Stimulated activated CD8-positive, alpha-beta memory T cell treated with anti-CD3 and anti-CD28 coated beads, Interleukin-12 subunit alpha, Interleukin-12 subunit beta, amount 100 ng/mL, for 24 hours (primary cell): Measurements from ENCODE around the gene TM9SF1.

Source experiments
- DNase-seq: peaks from one replicate; pipeline ENCODE4 v3.0.0-alpha.2; 2020; ENCODE audit errors: extremely low read depth

The TM9SF1 gene, protein sequence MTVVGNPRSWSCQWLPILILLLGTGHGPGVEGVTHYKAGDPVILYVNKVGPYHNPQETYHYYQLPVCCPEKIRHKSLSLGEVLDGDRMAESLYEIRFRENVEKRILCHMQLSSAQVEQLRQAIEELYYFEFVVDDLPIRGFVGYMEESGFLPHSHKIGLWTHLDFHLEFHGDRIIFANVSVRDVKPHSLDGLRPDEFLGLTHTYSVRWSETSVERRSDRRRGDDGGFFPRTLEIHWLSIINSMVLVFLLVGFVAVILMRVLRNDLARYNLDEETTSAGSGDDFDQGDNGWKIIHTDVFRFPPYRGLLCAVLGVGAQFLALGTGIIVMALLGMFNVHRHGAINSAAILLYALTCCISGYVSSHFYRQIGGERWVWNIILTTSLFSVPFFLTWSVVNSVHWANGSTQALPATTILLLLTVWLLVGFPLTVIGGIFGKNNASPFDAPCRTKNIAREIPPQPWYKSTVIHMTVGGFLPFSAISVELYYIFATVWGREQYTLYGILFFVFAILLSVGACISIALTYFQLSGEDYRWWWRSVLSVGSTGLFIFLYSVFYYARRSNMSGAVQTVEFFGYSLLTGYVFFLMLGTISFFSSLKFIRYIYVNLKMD

GRCh38 chr14:24195186-24196070, at the start of gene TM9SF1:
Gene TM9SF1, minus strand, starts transcription at chr14:24195441. Its CDS starts 422 bp downstream, at chr14:24195019.
- peak; percentile 65 for DNase-seq

GRCh38 chr14:24243336-24243836, 48.1 kb upstream of the TM9SF1 start:
- no peak for DNase-seq

DNA sequence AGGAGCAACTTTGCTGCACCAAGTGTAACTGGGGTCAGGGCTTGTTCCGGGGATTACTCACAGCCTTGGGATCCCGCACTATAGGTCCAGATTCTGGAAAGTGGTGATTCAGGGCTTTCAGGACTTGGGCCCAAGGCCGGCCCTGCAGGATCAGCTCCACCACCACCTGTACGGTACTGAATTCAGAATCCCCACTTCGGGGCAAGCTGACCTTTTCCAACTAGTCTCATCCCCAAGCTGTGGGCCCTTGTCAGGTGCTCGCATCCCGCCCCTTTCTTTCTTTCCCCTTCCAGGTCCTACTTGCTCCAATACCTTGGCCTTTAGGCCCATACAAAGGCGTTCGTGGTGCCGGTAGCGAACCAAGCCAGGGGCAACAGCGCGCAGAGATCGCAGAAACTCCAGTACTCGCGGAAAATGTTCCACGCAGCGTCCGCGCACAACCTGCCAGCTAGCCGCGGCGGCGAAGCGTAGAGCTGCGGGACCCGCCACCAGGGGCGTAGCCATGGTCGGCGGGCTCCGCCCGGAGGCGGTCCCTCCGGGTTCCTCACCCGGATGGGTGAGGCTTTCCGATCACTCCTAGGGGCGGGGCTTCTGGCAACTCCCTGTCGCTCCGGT, 46.7 kb upstream of the TM9SF1 start:
- peak; percentile 90 for DNase-seq

DNA sequence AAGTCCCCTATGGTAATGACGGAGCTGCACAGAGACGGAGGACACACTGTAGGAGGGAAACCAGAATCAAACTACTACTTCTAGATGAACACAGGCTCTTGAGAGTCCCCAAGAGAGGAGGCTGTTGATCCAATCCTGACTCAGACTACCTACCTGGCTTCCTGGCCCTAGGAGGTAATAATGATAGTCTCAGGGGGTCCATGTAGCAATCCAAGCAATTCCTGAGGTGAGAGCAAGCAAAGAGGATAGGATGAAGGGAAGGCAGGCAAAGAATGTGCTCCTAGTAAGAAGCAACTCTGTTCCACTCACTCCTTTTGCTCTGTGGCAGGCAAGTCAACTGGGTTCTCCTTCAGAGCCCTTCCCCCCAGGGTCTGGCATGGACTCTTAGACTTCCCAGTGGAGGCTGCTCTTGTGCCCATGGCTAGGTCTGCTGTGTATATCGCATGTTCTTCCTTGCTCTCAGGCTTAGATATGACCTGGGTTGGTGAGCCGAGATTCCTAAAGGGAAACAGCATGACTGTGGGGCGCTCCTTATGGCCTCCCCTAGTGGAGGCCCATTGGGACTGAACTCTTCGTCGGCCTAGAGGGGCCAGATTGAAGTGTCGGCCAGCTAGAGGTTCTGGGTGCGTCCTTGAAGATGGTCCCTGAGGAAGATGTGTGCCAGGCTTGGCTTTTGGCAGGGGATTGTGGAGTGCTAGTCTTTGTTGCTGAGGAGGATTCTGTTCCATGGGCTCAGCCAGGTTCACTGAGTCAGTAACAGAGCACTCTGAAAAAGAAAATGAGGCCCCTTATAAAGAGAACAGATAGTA, 45.1 kb upstream of the TM9SF1 start:
- no peak for DNase-seq

DNA sequence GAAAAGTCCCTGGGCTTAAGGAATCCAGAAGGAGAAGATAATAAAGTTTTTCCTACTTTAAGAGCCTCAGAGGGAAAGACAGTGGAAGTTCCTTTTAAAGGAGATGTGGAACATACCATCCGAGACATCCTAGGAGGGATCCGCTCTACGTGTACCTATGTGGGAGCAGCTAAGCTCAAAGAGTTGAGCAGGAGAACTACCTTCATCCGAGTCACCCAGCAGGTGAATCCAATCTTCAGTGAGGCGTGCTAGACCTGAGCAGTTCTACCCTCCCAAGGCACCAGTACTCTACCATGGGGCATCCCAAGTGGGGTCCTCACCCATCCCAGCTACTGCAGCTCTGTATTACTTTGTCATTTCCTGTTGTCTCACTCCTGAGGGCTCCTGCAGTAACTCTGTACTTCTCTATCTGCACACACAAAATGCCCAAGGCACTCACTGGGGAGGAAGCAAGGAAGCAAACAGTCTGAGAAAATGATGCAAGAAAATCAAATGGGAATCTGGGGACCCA, 43.3 kb upstream of the TM9SF1 start:
- DNase-seq, result no peak

- DNase-seq, result no peak
Observed at GRCh38 chr14:24238123-24238522, 42.9 kb upstream of the TM9SF1 start.

DNA sequence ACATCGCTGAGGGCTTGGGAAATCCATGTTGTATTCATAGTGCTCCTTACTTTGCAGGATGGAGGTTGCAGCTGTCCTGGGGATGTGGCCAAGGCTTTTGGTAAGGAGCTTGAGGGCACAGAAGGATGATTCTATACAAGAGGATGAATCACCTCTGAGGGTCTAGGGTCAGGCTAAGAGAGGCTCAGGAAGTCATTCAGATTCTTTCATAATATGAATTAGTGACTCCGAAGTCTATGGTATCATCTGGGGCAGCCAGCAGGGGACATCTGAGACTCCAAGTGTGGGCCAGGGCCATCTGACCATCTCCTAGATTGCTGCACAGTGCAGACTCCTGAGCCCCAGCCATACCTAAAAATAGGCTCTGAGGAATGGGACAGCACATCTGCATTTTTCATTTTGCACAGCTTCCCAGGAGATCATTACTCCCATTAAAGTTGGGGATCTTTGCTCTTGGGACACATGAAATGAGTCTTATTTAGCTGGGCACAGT, 42.3 kb upstream of the TM9SF1 start:
- DNase-seq, result no peak

DNA sequence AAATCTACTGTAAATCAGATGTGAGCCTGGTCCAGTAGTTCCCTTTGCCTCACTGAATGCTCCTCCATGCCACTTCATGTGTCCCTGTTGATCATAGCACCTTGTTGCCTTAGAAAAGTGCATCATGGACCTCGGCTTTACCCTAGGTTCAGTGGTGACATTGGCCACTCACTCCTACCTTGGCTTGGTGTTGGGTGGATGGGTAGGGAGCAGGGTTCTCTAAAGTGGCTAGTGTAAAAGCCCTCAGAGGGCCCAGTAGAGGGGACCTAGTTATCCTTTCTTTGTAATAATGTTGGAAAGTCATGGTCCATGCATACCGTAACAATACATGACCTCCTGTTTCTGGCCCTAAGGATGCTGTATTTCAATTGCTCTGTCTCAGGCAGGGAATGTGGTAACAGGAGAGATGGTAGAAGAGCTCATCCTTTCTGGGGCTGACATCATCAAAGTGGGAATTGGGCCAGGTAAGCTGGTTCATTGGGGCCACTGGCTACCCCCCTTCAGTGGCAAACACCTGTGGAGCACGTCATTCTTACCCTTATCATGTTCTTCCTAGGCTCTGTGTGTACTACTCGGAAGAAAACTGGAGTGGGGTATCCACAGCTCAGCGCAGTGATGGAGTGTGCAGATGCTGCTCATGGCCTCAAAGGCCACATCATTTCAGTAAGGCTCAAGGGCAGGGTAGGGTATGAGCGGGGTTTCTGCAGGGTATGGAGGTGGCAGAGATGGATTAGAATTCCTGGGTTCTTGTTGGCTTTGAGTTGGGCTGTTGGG, 41.6 kb upstream of the TM9SF1 start:
- DNase-seq, result no peak

GRCh38 chr14:24235804-24236688, 40.8 kb upstream of the TM9SF1 start:
- DNase-seq, result no peak

GRCh38 chr14:24234095-24235005, 39.1 kb upstream of the TM9SF1 start:
- DNase-seq, result no peak

- DNase-seq, result no peak
Observed at GRCh38 chr14:24233538-24233866, 38.3 kb upstream of the TM9SF1 start.

- DNase-seq, result no peak
Observed at GRCh38 chr14:24232645-24233537, 37.6 kb upstream of the TM9SF1 start, which contains the start of gene GMPR2. Gene GMPR2, plus strand, starts transcription at chr14:24232929. Its CDS starts 325 bp downstream, at chr14:24233254.

DNA sequence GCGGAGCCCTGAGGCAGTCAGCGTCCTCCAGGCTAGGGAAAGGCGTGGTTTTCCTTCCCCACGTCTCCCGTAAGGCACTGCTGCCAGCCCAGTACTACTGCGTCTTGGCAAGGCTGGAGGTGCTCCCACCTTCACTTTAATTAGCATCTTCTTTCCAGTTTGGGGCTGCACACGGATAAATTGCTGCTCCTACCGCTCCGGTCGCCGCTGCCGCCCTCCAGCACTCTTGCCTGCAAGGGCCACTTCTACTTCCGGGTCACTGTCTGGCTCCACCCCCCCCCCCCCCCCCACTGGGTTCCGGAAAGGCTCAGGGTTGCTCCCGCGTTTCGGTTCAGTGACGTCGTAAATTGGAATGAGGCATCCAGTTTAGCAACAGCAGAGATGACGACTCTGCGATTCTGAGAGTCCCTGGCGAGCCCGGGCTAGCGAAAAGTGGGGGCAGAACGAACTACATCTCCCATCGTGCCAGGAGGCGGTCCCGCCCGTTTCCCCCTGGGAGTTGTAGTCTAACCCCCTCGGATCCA, 36.9 kb upstream of the TM9SF1 start, which contains the start of gene NEDD8:
NEDD8 (minus strand) TSS at position 247 of the 524 bp plus-strand sequence; CDS start at position 147, 100 bp downstream.
- peak; percentile 83 for DNase-seq

DNA sequence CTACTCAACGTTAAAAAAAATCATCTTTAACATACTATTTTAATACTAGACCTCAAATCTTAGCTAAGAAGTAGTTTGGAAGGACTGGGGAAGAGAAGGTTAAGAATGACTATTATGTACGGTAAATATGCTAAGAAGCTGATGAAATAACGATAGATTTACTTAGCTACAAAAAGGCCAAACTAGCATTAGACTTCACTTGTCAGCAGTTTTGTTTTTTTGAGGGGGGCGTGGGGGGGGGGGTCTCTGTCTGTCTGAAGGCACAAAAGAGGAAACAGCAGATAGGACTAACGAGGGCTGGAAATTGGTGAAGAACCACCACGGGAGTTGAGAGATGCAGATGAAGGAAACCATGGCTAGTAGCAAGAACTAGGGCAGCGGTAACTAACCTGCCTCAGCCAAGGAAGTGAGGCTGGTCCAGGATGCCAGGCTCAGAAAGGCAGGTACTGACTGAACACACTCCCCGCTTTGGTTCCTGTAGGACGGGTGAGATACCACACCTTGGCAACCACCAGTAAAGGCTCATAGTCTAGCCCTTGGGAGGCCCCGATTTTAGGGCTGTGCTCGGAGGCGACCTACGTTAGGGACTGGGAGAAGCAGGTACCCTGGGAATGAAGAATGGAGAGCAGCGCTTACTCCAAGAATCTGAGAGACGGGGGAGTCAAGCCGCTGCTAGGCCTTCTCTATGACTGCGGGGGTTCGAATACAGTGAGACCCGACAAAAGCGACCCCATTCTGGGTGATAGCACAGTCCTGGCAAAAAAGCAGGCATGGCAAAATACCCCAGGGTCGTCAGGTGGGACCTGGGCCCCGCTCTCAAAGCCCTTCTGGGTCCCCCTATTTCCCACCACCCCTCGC, 36.3 kb upstream of the TM9SF1 start:
- no peak for DNase-seq

GRCh38 chr14:24228902-24229301, 33.7 kb upstream of the TM9SF1 start:
- DNase-seq, result no peak
